H1 (cell line): ENCODE measurements around the gene ITIH4.

Experiments used
- ATF3 ChIP-seq: IDR thresholded peaks from 2 replicates; pipeline ENCODE4 v1.6.1; 2011; ENCODE audit warnings: low read depth, mild to moderate bottlenecking, low read length; ENCODE audit not compliant: insufficient read depth
- CREB1 ChIP-seq: IDR thresholded peaks from 2 replicates; pipeline ENCODE4 v1.6.1; 2012; ENCODE audit warnings: inconsistent platforms
- CTCF ChIP-seq, 3 experiments: IDR thresholded peaks; 1 replicate in 2 of 3; 2 replicates in 1 of 3; pipeline versions ENCODE4 v1.5.1 to v1.6.1; 2011; ENCODE audit warnings: low read length in 3 of 3, mild to moderate bottlenecking in 3 of 3, inconsistent platforms in 2 of 3, low read depth in 1 of 3, moderate library complexity in 1 of 3; ENCODE audit not compliant: insufficient read depth in 1 of 3; ENCODE audit errors: control extremely low read depth in 1 of 3
- EP300 ChIP-seq, 2 experiments: IDR thresholded peaks; 1 replicate in 1 of 2; 2 replicates in 1 of 2; pipeline ENCODE4 v1.6.1; 2011 to 2012; ENCODE audit warnings: low read depth in 2 of 2, low read length in 2 of 2, mild to moderate bottlenecking in 2 of 2, borderline replicate concordance in 1 of 2, inconsistent platforms in 1 of 2, moderate library complexity in 1 of 2
- EZH2 ChIP-seq: fragments of 200-600 bp; sonication (generic); IDR thresholded peaks from 2 replicates; pipeline ENCODE4 v1.7.1; 2012; ENCODE audit warnings: low read depth, mild to moderate bottlenecking, moderate library complexity, low read length, inconsistent platforms; ENCODE audit not compliant: severe bottlenecking
- HDAC6 ChIP-seq: IDR thresholded peaks from one replicate; pipeline ENCODE4 v1.7.1; 2012; ENCODE audit warnings: low read depth, mild to moderate bottlenecking, inconsistent platforms, low read length, moderate library complexity
- SP1 ChIP-seq: IDR thresholded peaks from 2 replicates; pipeline ENCODE4 v1.6.1; 2011; ENCODE audit warnings: low read depth, low read length
- SRF ChIP-seq: IDR thresholded peaks from 2 replicates; pipeline ENCODE4 v1.6.1; 2011; ENCODE audit warnings: mild to moderate bottlenecking, low read depth, low read length, moderate library complexity
- TBP ChIP-seq: IDR thresholded peaks from 2 replicates; pipeline ENCODE4 v1.6.1; 2011; ENCODE audit warnings: low read depth, low read length, improper control_type of control experiment

GRCh38 chr3:52784021-52784621 lies 46.4 kb downstream of the ITIH4 start:
- TF ChIP-seq CTCF (IDR thresholded peaks at IDR 0.05; ENCODE audit: control extremely low read depth in 1 of 3, insufficient read depth in 1 of 3, low read depth in 1 of 3, low read length in 3 of 3), result no peak
- TF ChIP-seq TBP, result no peak
- no peak for TF ChIP-seq ATF3
- no peak for TF ChIP-seq SRF
- no peak for TF ChIP-seq HDAC6
- TF ChIP-seq CREB1, result no peak
- no peak for TF ChIP-seq EZH2
- no peak for TF ChIP-seq SP1
- no peak for TF ChIP-seq EP300 (IDR thresholded peaks at IDR 0.05; ENCODE audit: borderline replicate concordance in 1 of 2, low read depth in 2 of 2, low read length in 2 of 2)
